GM23338 (cell line): ENCODE data around the gene FRS2.

Experiments used
- CTCF ChIP-seq, 2 experiments: fragments of 200-600 bp in 1 of 2; sonication (generic) in 1 of 2; conservative IDR thresholded peaks; 2 replicates each; pipeline versions ENCODE4 v1.5.1 to v1.6.1; 2016 to 2017; ENCODE audit warnings: antibody characterized with exemption in 2 of 2, low read depth in 2 of 2, mild to moderate bottlenecking in 2 of 2, moderate library complexity in 1 of 2
- EZH2 ChIP-seq: fragments of 200-600 bp; sonication (generic); IDR thresholded peaks from one replicate; pipeline ENCODE4 v1.8.0; 2017; ENCODE audit warnings: antibody characterized with exemption, mild to moderate bottlenecking, low read depth; ENCODE audit not compliant: unreplicated experiment
- POLR2AphosphoS5 ChIP-seq: IDR thresholded peaks from 2 replicates; pipeline ENCODE4 v1.6.1; 2016; ENCODE audit warnings: antibody characterized with exemption, low read depth
- REST ChIP-seq: IDR thresholded peaks from one replicate; pipeline ENCODE4 v1.6.1; 2018; ENCODE audit warnings: antibody characterized with exemption; ENCODE audit not compliant: unreplicated experiment

GRCh38 chr12:69516950-69517349, 46.8 kb downstream of the FRS2 start:
- TF ChIP-seq POLR2AphosphoS5 (no peak), CTCF (conservative IDR thresholded peaks at IDR 0.05; ENCODE audit: low read depth in 2 of 2) (no peak), EZH2 (no peak), REST (no peak)
